HUES64 (cell line): Measurements from ENCODE around the gene PRDM15.
A peak's percentile ranks its signal among the peaks of the same experiment; 100 is the strongest.

Experiments used
- H3K27ac ChIP-seq: 2 replicates; pipeline ENCODE4 v1.7.0; 2013; ENCODE audit warnings: low read depth, low read length, inconsistent platforms
- H3K27me3 ChIP-seq: 2 replicates; pipeline ENCODE4 v1.6.1; 2013; ENCODE audit warnings: mild to moderate bottlenecking, low read length; ENCODE audit not compliant: insufficient read depth
- H3K36me3 ChIP-seq: 2 replicates; pipeline ENCODE4 v1.6.1; 2013; ENCODE audit warnings: mild to moderate bottlenecking, low read length; ENCODE audit not compliant: insufficient read depth
- H3K4me1 ChIP-seq: 2 replicates; pipeline ENCODE4 v1.6.1; 2013; ENCODE audit warnings: mild to moderate bottlenecking, low read length, moderate library complexity; ENCODE audit not compliant: insufficient read depth
- H3K4me3 ChIP-seq: 2 replicates; pipeline ENCODE4 v1.5.1; 2013; ENCODE audit warnings: mild to moderate bottlenecking, low read length, moderate library complexity
- H3K9ac ChIP-seq: 2 replicates; pipeline ENCODE4 v1.6.1; 2013; ENCODE audit warnings: mild to moderate bottlenecking, low read depth, low read length
- H3K9me3 ChIP-seq: 2 replicates; pipeline ENCODE4 v1.6.1; 2013; ENCODE audit warnings: low read depth, low read length; ENCODE audit not compliant: insufficient read depth
- WGBS: fragments of 150-250, 120-280 bp; methylation state at CpG from one replicate; pipeline ENCODE4 v1.1.7; 2013; ENCODE audit warnings: missing lambda C conversion rate; 5-methylcytosine and 5-hydroxymethylcytosine counted together

PRDM15 gene

GRCh38 chr21:41772351-41773080, 106.6 kb downstream of the PRDM15 start:
- Histone ChIP-seq H3K4me1 (peaks cover 30% of the 10 kb centered on the region), H3K36me3 (no peaks in the 10 kb centered on the region), H3K9me3 (no peaks in the 10 kb centered on the region), H3K9ac (no peak overlapping the region), H3K27ac (no peak overlapping the region), H3K4me3 (no peak overlapping the region), H3K27me3 (peaks cover 62% of the 10 kb centered on the region)
- 49% methylated on average over 16 of the region's 16 CpGs for WGBS

GRCh38 chr21:41771625-41771945, 107.6 kb downstream of the PRDM15 start:
- Histone ChIP-seq H3K27ac (no peak overlapping the region), H3K9me3 (no peaks in the 10 kb centered on the region), H3K9ac (no peak overlapping the region), H3K27me3 (peaks cover 68% of the 10 kb centered on the region), H3K4me1 (peaks cover 35% of the 10 kb centered on the region), H3K36me3 (no peaks in the 10 kb centered on the region), H3K4me3 (no peak overlapping the region)
- 91% methylated on average over 7 of the region's 7 CpGs for WGBS

- no peaks in the 10 kb centered on the region for H3K9me3 ChIP-seq
- 81% methylated on average over 14 of the region's 14 CpGs for WGBS
- H3K36me3 ChIP-seq, result no peaks in the 10 kb centered on the region
- no peak overlapping the region for H3K4me3 ChIP-seq
- H3K27ac ChIP-seq, result no peak overlapping the region
- peaks cover 73% of the 10 kb centered on the region for H3K27me3 ChIP-seq
- peaks cover 35% of the 10 kb centered on the region for H3K4me1 ChIP-seq
- no peak overlapping the region for H3K9ac ChIP-seq
Observed at GRCh38 chr21:41770901-41771624, 108.1 kb downstream of the PRDM15 start.

GRCh38 chr21:41769933-41770332, 109.2 kb downstream of the PRDM15 start:
- no peaks in the 10 kb centered on the region for H3K9me3 ChIP-seq
- H3K27ac ChIP-seq, result no peak overlapping the region
- peaks cover 84% of the 10 kb centered on the region for H3K27me3 ChIP-seq
- H3K4me1 ChIP-seq, result peaks cover 46% of the 10 kb centered on the region
- no peak overlapping the region for H3K9ac ChIP-seq
- no peak overlapping the region for H3K4me3 ChIP-seq
- H3K36me3 ChIP-seq, result no peaks in the 10 kb centered on the region
- 73% methylated on average over 5 of the region's 5 CpGs for WGBS

GRCh38 chr21:41769521-41769920, 109.6 kb downstream of the PRDM15 start:
- no peaks in the 10 kb centered on the region for H3K36me3 ChIP-seq
- H3K9me3 ChIP-seq, result no peaks in the 10 kb centered on the region
- no peak overlapping the region for H3K4me3 ChIP-seq
- H3K4me1 ChIP-seq, result peaks cover 50% of the 10 kb centered on the region
- H3K27me3 ChIP-seq, result peaks cover 89% of the 10 kb centered on the region
- no peak overlapping the region for H3K9ac ChIP-seq
- 38% methylated on average over 7 of the region's 7 CpGs for WGBS
- no peak overlapping the region for H3K27ac ChIP-seq

- peaks cover 93% of the 10 kb centered on the region for H3K27me3 ChIP-seq
- H3K4me3 ChIP-seq, result peak overlapping the region; percentile 55
- H3K4me1 ChIP-seq, result peaks cover 53% of the 10 kb centered on the region
- under 1% methylated on average over 8 of the region's 10 CpGs for WGBS
- H3K36me3 ChIP-seq, result no peaks in the 10 kb centered on the region
- no peaks in the 10 kb centered on the region for H3K9me3 ChIP-seq
- H3K27ac ChIP-seq, result no peak overlapping the region
- H3K9ac ChIP-seq, result no peak overlapping the region
Observed at GRCh38 chr21:41769111-41769510, 110.0 kb downstream of the PRDM15 start.

GRCh38 chr21:41768437-41769042, 110.6 kb downstream of the PRDM15 start:
- H3K27ac ChIP-seq, result no peak overlapping the region
- H3K4me3 ChIP-seq, result peak overlapping the region; percentile 55
- no peaks in the 10 kb centered on the region for H3K36me3 ChIP-seq
- H3K27me3 ChIP-seq, result peaks cover 98% of the 10 kb centered on the region
- no peaks in the 10 kb centered on the region for H3K9me3 ChIP-seq
- H3K9ac ChIP-seq, result no peak overlapping the region
- under 1% methylated on average over 17 of the region's 17 CpGs for WGBS
- H3K4me1 ChIP-seq, result peaks cover 58% of the 10 kb centered on the region

GRCh38 chr21:41767606-41768436, 111.3 kb downstream of the PRDM15 start:
- Histone ChIP-seq H3K9ac (no peak overlapping the region), H3K36me3 (no peaks in the 10 kb centered on the region), H3K27me3 (peaks cover 99% of the 10 kb centered on the region), H3K27ac (no peak overlapping the region), H3K4me3 (peak overlapping the region; percentile 55), H3K4me1 (peaks cover 64% of the 10 kb centered on the region), H3K9me3 (no peaks in the 10 kb centered on the region)
- WGBS, result 2% methylated on average over 21 of the region's 26 CpGs

GRCh38 chr21:41766883-41767605, 112.1 kb downstream of the PRDM15 start, which contains the start of gene RIPK4:
TSS of gene RIPK4 (minus strand) at chr21:41767052. CDS start at chr21:41767041, 11 bp downstream.
- under 1% methylated on average over 52 of the region's 53 CpGs for whole genome bisulfite sequencing
- H3K9ac ChIP-seq, result no peak within 1 kb of the TSS; the same call in 1 of the 2 replicates
- H3K4me1 ChIP-seq, result peaks cover 64% of the 10 kb centered on the region
- H3K27me3 ChIP-seq, result peaks cover 99% of the 10 kb centered on the region
- no peaks in the 10 kb centered on the region for H3K9me3 ChIP-seq
- H3K27ac ChIP-seq, result no peak within 1 kb of the TSS
- no peaks in the 10 kb centered on the region for H3K36me3 ChIP-seq
- H3K4me3 ChIP-seq, result peak within 1 kb of the TSS; percentile 55
